BJ (cell line): Measurements from ENCODE around the gene PRTG. TPM values are rescaled to one million over a fixed set of nuclear protein-coding genes. Genes with fewer than 3 reads are reported as not detected.

Experiments
- CTCF ChIA-PET: fragments of 350-600 bp; formaldehyde crosslinking; extraction: SDS; loops from one replicate; lab custom pipeline; 2021; ENCODE audit warnings: antibody characterized with exemption, inconsistent platforms; lab: Yijun Ruan, JAX
- POLR2A ChIA-PET: fragments of 300-600 bp; sonication (Branson Sonifier 250); formaldehyde crosslinking; extraction: SDS; loops from one replicate; lab custom pipeline; 2021; ENCODE audit warnings: antibody characterized with exemption; lab: Charles Lee
- DNase-seq: peaks from one replicate; pipeline ENCODE4 v3.0.0-alpha.2; 2011; ENCODE audit warnings: low read depth
- H3K27me3 ChIP-seq: 2 replicates; pipeline ENCODE4 v1.6.0; 2011; ENCODE audit warnings: low read length; ENCODE audit not compliant: control insufficient read depth, insufficient read depth
- H3K36me3 ChIP-seq: 2 replicates; pipeline ENCODE4 v1.5.1; 2011; ENCODE audit warnings: low read length; ENCODE audit not compliant: control insufficient read depth, insufficient read depth
- H3K4me3 ChIP-seq: 2 replicates; pipeline ENCODE4 v1.5.1; 2011; ENCODE audit warnings: low read depth, mild to moderate bottlenecking, control low read depth, low read length
- CTCF ChIP-seq: IDR thresholded peaks from 2 replicates; pipeline ENCODE4 v1.5.1; 2011; ENCODE audit warnings: low read depth, mild to moderate bottlenecking, control low read depth, inconsistent platforms, low read length, moderate library complexity; ENCODE audit not compliant: insufficient read depth
- polyA plus RNA-seq: library from polyadenylated mRNA; depleted of rRNA; stranded (reverse); fragments of >200 nt; gene quantifications from 2 replicates; pipeline ENCODE4 v1.2.3, GENCODE V29; 2011

The PRTG gene
- polyA plus RNA-seq, 1 experiment = 0.94 TPM

- POLR2A ChIA-PET = no interaction called here
- H3K4me3 ChIP-seq = no peak overlapping the region
- DNase-seq = no peak
- CTCF ChIA-PET = no interaction called here
- TF ChIP-seq CTCF = no peak
- H3K36me3 ChIP-seq = no peaks in the 10 kb centered on the region
- no peaks in the 10 kb centered on the region for H3K27me3 ChIP-seq
Measured at GRCh38 chr15:55590788-55591187, 152.2 kb downstream of the PRTG start.

- no peak for TF ChIP-seq CTCF
- POLR2A ChIA-PET = no interaction called here
- no peak for DNase-seq
- Histone ChIP-seq H3K4me3 (peak overlapping the region; percentile 74), H3K36me3 (no peaks in the 10 kb centered on the region), H3K27me3 (no peaks in the 10 kb centered on the region)
- CTCF ChIA-PET = interaction anchor here (1.1 kb wide), 1 partner anchor 16 kb away, joined by 3 read pairs; no protein-coding TSS in a partner anchor
Measured at GRCh38 chr15:55589287-55589686, 153.7 kb downstream of the PRTG start.

GRCh38 chr15:55588815-55589115 lies 154.2 kb downstream of the PRTG start:
- H3K36me3 ChIP-seq = no peaks in the 10 kb centered on the region
- ChIA-PET CTCF (interaction anchor here (0.9 to 1.1 kb wide), 2 partner anchors 16 to 50 kb away, joined by 3 read pairs; no protein-coding TSS in a partner anchor), POLR2A (no interaction called here)
- peak overlapping the region; percentile 74 for H3K4me3 ChIP-seq
- no peaks in the 10 kb centered on the region for H3K27me3 ChIP-seq
- no peak for TF ChIP-seq CTCF
- no peak for DNase-seq

GRCh38 chr15:55588070-55588814 lies 154.7 kb downstream of the PRTG start, which contains the start of gene PYGO1:
Gene PYGO1, minus strand, starts transcription at chr15:55588345. Its CDS starts 462 bp downstream, at chr15:55587883.
- Histone ChIP-seq H3K27me3 (no peaks in the 10 kb centered on the region), H3K4me3 (peak within 1 kb of the TSS; percentile 74), H3K36me3 (no peaks in the 10 kb centered on the region)
- CTCF ChIA-PET = interaction anchor here (0.9 to 1.1 kb wide), 2 partner anchors 17 to 50 kb away, joined by 3 read pairs; no protein-coding TSS in a partner anchor
- DNase-seq = no peak
- POLR2A ChIA-PET = no interaction called here
- no peak for TF ChIP-seq CTCF

GRCh38 chr15:55587321-55588069 lies 155.5 kb downstream of the PRTG start:
- no peaks in the 10 kb centered on the region for H3K36me3 ChIP-seq
- POLR2A ChIA-PET = no interaction called here
- DNase-seq = no peak
- H3K4me3 ChIP-seq = peak overlapping the region; percentile 74
- no peaks in the 10 kb centered on the region for H3K27me3 ChIP-seq
- TF ChIP-seq CTCF = no peak
- CTCF ChIA-PET = interaction anchor here (0.9 to 2.0 kb wide), 2 partner anchors 49 to 61 kb away, joined by 3 to 5 read pairs; no protein-coding TSS in a partner anchor
